Suppressor macrophage treated with lipopolysaccharide for 1 hour (primary cell): ENCODE measurements around the gene ARMC3.
A peak's percentile ranks its signal among the peaks of the same experiment; 100 is the strongest.
"Not testable (repeated sequence)": the region's sequence is repeated elsewhere in the genome, so short reads cannot be mapped to it uniquely, and the experiment has no call there.

Source experiments
- DNase-seq, 3 donors: peaks; one replicate each; pipeline ENCODE4 v3.0.0-alpha.2; 2020 to 2022

The ARMC3 gene

GRCh38 chr10:23051278-23051677 is 123.4 kb downstream of the ARMC3 start:
- no peak for DNase-seq

- no peak for DNase-seq
Measured at GRCh38 chr10:23051855-23052331, 124.0 kb downstream of the ARMC3 start.

DNA sequence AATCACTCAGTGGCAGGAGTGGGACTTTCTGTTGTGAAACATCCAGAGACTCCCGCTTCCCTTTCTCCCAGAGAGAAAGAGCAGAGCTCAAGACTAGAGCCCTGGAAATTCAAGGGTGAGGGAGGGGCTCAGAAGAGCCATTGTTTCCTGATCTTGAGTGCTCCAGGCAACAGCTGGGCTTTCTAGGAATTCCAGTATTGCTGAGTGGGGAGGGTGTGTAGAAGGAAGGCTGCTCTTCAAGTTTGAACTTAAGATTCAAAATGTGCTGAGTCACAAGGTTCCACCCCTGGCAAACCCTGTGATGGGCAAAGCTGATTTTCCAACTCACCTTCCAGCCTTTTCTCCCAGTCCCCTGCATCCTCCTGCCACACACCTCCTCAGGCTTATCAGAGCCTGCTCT is 125.2 kb downstream of the ARMC3 start:
- peak; percentile 8 to 65 (median 23) for DNase-seq

DNA sequence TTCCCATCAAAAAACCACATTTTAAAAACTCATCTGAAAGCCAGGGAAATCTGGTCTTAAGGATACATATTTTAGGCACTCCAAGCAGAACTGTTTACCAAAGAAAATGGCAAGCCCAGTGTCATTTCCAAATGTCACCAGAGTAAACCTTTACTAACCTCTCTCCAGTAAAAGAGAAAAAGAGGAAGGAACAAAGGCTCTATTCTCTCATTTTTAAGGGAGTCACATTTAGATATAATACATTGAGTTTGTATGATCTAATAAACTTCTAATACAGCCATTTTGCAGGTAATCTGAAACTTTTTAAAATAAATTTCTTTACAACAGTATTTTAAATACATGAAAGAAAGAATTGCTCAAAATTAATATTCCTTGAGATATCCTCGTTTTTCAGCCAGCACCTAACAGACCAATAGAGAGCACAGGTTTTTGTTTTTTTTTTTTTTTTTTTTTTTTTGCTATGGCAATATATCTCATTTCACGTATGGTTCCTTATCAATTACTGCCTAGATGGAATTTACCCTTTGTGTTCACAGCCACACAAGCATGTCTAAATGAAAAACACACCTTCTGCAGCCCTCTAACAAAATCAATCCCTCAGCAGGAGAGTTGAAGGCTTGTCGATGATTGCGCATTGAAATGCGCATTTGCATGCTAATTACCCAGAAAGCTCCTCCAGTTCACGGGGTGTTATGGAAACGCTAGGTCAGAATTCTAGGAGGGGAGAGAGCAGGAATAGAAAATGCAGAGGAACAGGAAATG is 127.8 kb downstream of the ARMC3 start:
- DNase-seq, result no peak

DNA sequence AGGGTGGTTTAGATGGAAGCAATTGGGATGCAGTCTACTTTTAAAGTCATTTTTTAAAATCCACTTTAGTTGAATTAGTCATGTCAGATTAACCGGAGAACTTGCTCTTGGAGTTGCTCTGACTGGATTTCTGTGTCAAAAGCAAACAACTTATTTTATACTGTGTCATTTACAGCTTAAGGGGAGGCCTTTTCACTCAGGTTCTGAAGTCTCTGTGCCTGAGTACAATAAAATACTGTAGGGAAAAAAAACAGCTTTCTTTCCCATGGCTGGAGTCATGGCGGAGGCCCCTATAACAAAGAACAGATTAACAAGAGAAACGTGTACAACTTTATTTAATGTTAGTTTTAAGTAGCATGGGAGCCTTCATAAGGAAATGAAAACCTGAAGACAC is 128.3 kb downstream of the ARMC3 start:
- DNase-seq, result no peak

- DNase-seq, result no peak
Measured at GRCh38 chr10:23058366-23058765, 130.5 kb downstream of the ARMC3 start.

DNA sequence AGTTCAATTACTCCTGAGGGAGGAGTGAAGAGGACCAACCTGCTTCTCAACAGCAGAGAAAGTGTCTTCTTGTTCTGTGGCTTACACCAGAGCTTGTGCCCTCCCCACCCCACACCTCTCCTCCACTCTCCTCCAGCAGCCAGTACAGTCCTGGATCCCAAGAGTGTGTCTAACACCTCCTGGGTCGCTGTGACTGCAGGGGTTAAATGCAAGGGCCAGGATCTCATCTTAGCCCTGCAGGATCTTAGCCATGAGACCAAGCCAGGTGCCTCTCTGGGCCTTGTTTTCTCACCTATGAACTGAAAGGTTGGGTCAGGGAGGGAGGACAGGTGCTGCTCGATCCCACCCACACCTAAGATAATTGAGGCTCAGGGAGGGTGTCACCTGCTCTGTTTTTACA is 133.1 kb downstream of the ARMC3 start:
- no peak for DNase-seq

GRCh38 chr10:23063045-23063972 is 135.5 kb downstream of the ARMC3 start:
- no peak for DNase-seq

GRCh38 chr10:23063973-23064812 is 136.3 kb downstream of the ARMC3 start:
- no peak for DNase-seq

GRCh38 chr10:23064813-23065114 is 136.9 kb downstream of the ARMC3 start:
- not testable (repeated sequence) for DNase-seq

DNA sequence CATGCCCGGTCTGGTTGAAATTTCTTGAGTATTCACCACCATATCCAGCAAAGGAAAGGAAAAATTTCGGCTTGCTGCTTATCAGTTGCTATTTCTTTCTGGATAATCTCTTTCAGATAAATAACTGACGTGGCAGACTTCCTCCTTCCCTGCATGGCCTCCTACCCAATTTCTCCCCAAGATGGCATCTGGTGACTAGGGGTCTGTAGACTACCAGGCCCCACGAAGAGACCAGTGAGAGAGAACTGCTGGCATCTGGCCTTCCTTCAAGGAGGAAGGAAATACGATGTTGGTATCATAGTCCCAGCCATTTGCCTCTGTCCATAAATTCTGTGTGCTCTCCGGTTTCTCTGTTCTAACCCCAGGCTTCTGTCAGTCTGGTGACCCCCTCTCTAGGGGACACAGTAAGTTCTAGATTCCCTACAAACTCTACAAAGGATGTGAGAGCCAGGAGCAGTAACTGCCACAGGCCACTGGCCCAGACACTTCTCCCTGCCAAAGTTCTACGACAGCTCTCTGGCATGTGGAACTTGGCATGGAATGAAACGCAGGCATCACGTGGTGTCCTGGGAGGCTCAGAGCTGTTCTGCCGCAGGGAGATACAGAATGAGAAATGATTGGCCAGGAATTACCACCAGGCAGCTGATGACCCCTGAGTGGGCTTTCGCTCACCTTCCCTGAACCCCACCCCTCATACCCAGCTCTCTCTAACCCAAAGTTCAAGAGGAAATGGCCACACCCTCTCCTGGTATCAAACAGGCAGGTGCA is 137.5 kb downstream of the ARMC3 start:
- no peak for DNase-seq

GRCh38 chr10:23067337-23067736 is 139.5 kb downstream of the ARMC3 start:
- DNase-seq, result no peak

GRCh38 chr10:23067939-23068775 is 140.3 kb downstream of the ARMC3 start:
- DNase-seq, result peak; percentile 71 to 91 (median 78)

DNA sequence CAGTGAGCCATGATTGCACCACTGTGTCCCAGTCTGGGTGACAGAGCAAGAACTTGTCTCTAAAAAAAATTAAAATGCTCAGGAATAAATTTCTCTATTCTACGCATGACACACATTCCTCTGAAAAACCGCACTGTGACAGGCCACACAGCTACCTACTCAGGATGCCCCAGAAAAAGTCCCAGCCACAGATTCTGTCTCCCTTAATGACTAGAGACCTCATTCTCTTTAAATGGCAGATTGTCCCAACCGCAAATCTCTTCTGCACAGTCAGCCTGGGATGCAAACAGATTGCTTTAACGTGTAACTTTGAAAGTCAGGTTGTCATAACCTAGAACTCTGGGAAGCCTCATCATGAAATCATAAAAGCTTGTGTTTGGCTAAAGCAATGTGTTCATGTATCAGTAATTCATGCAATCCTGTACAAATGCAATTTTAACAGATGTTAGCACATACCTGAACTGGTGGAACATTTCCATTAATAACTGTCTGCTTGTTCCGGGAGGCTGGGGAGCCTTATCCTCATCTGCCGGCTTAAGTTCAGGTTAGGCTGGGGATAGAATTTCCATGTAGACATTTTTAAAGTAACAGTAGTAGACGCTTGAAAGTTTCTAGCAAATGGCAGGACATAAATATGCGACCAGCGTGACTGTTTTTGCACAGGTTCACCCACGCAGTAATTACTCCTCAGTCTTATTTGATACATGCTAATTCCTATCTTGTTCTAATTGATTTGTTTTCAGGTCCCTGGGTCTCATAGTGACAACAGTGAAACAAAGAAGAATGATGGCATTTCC is 141.4 kb downstream of the ARMC3 start:
- DNase-seq, result no peak

DNA sequence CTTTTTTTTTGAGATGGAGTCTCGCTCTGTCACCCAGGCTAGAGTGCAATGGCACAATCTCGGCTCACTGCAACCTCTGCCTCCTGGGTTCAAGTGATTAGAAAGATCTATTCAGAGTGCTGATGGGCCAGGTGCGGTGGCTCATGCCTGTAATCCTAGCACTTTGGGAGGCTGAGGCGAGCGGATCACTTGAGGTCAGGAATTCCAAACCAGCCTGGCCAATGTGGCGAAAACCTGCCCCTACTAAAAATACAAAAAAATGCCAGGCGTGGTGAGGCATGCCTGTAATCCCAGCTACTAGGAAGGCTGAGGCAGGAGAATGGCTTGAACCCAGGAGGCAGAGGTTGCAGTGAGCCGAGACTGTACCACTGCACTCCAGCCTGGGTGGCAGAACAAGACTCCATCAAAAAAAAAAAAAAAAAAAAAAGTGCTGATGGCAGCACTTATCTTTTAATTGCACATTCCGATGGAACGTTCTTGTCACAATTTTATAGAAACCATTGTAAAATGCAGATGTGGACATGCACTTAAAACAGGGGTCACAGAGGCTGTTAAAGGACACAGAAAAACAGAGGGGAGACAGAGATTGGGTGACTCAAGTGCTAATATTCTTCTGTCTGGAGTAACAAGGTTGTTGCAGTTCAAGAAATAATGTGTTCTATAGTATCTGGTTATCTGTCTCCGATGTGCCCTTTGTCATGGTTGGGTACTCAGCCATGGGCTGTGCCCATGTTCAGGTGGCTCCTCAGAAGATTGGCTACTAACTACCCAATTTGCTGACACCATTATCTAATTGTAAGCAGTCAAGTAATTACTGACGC is 142.4 kb downstream of the ARMC3 start:
- DNase-seq, result not testable (repeated sequence)

DNA sequence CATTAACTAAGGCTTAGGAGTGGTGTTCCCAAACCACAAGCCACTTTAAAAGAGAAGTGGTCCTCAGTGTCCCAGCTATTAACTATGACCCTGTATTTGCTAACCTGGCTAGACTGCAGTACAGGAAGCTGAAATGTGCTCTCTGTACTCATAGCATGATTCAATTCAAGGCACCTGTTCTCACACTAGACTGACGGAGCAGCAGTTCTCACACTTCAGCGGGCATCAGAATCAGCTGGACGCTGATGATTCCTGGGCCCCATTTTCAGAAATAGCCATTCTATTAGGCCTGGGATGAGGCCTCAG is 143.0 kb downstream of the ARMC3 start:
- DNase-seq, result no peak

- DNase-seq, result peak in 2 of 3 donors; percentile 7 to 14
Measured at GRCh38 chr10:23072593-23072992, 144.7 kb downstream of the ARMC3 start.

- no peak for DNase-seq
Measured at GRCh38 chr10:23073527-23073926, 145.7 kb downstream of the ARMC3 start.

DNA sequence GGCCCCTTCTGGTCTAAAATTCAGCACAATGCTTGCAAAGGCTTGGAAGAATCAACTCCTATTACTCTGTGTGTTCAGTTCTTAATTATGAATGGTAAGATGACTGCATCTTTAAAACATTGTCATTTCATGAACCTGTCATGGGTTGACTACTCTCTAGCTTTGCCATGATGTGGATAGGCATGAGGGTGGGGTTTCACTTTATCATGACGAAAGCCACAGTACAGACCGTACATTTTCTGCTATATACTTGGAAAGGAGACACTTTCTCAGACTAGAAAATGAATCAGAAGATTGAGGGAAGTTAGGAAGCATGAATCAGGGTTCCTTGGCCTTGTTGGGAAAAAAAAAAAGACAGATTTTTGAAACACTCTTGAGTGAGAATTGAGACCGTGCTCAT is 147.8 kb downstream of the ARMC3 start:
- DNase-seq, result no peak

DNA sequence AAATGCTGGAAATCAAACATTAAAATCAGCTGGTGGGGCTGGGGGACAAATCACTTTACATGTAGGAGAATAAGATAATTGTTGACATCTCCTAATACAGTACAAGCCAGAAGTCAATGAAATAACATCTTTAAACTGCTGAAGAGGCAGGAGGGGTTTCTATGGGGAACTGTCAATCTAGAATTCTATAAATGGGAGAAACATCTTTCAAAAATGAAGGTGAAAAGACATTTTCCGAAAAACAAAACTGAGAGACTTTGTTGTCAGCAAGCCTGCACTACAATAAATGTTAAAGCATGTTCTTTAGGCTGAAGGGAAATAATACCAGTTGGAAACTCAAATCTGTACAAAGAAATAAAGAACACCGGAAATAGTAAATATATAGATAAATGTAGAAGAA is 150.3 kb downstream of the ARMC3 start:
- DNase-seq, result no peak
